ENCODE results near the gene RPS6KB2.
"Not testable (repeated sequence)": the region's sequence is repeated elsewhere in the genome, so short reads cannot be mapped to it uniquely, and the experiment has no call there.

The RPS6KB2 gene

GRCh38 chr11:67466962-67467771 is 38.9 kb downstream of the RPS6KB2 start:
- no peak for DNase-seq (ENCODE audit: low read depth)

GRCh38 chr11:67468056-67468455 is 39.8 kb downstream of the RPS6KB2 start:
- DNase-seq (ENCODE audit: low read depth) = no peak

- DNase-seq (ENCODE audit: low read depth) = no peak
Measured at GRCh38 chr11:67468456-67468758, 40.1 kb downstream of the RPS6KB2 start.

GRCh38 chr11:67468759-67469507 is 40.6 kb downstream of the RPS6KB2 start, which contains the start of gene TMEM134:
TSS of gene TMEM134 (minus strand) at chr11:67469251. CDS start at chr11:67469192, 59 bp downstream.
- peak; percentile 88 for DNase-seq (ENCODE audit: low read depth)

GRCh38 chr11:67469508-67469811 is 41.2 kb downstream of the RPS6KB2 start:
- no peak for DNase-seq (ENCODE audit: low read depth)

- no peak for DNase-seq (ENCODE audit: low read depth)
Measured at GRCh38 chr11:67470337-67471002, 42.2 kb downstream of the RPS6KB2 start.

GRCh38 chr11:67472882-67473281 is 44.6 kb downstream of the RPS6KB2 start:
- no peak for DNase-seq (ENCODE audit: low read depth)

GRCh38 chr11:67476692-67477091 is 48.4 kb downstream of the RPS6KB2 start:
- DNase-seq (ENCODE audit: low read depth) = not testable (repeated sequence)

- not testable (repeated sequence) for DNase-seq (ENCODE audit: low read depth)
Measured at GRCh38 chr11:67477344-67478050, 49.2 kb downstream of the RPS6KB2 start.

GRCh38 chr11:67482275-67482826 is 54.1 kb downstream of the RPS6KB2 start:
- no peak for DNase-seq (ENCODE audit: low read depth)

GRCh38 chr11:67482827-67483798 is 54.8 kb downstream of the RPS6KB2 start, which contains the start of gene AIP:
TSS of gene AIP (plus strand) at chr11:67483026. CDS start at chr11:67483159, 133 bp downstream.
- DNase-seq (ENCODE audit: low read depth) = peak; percentile 96

- DNase-seq (ENCODE audit: low read depth) = no peak
Measured at GRCh38 chr11:67483831-67484665, 55.8 kb downstream of the RPS6KB2 start.

GRCh38 chr11:67484847-67485311 is 56.6 kb downstream of the RPS6KB2 start:
- DNase-seq (ENCODE audit: low read depth) = peak; percentile 70
